Panc1 (cell line): Measurements from ENCODE around the gene VSIR. TPM values are rescaled to one million over a fixed set of nuclear protein-coding genes. Genes with fewer than 3 reads are reported as not detected.

Experiments
- ATAC-seq: fragments of 200-7000 bp; cut with Tn5 transposase; 2 replicates; pipeline ENCODE4 v1.9.1; 2020; ENCODE audit warnings: mild to moderate bottlenecking, moderate library complexity
- BruUV-seq: library from RNA; stranded (reverse); fragments of 400-500 nt; replicated peaks from 2 replicates; lab custom pipeline; 2021; lab: Mats Ljungman, UMichigan
- CTCF ChIA-PET: fragments of 300-600 bp; sonication (Branson Sonifier 250); formaldehyde crosslinking; loops from one replicate; lab custom pipeline; 2022; ENCODE audit warnings: antibody characterized with exemption; lab: Charles Lee
- POLR2A ChIA-PET: fragments of 300-600 bp; sonication (Branson Sonifier 250); formaldehyde crosslinking; loops from one replicate; lab custom pipeline; 2022; ENCODE audit warnings: antibody characterized with exemption; lab: Charles Lee
- DNase-seq: peaks from one replicate; pipeline ENCODE4 v3.0.0-alpha.2; 2010; ENCODE audit warnings: low read depth, low spot score
- H3K27ac ChIP-seq: 2 replicates; pipeline ENCODE4 v1.5.1; 2011; ENCODE audit warnings: mild to moderate bottlenecking, low read length, inconsistent platforms
- H3K27me3 ChIP-seq: fragments of 200-500 bp; sonication (Bioruptor generic); 2 replicates; pipeline ENCODE4 v1.6.0; 2014; ENCODE audit warnings: low read length, inconsistent platforms; ENCODE audit not compliant: control insufficient read depth, insufficient read depth
- H3K36me3 ChIP-seq: fragments of 200-500 bp; sonication (Bioruptor generic); 2 replicates; pipeline ENCODE4 v1.5.1; 2014; ENCODE audit warnings: inconsistent platforms, mild to moderate bottlenecking, low read length, moderate library complexity; ENCODE audit not compliant: control insufficient read depth, insufficient read depth
- H3K4me1 ChIP-seq: 2 replicates; pipeline ENCODE4 v1.5.1; 2011; ENCODE audit warnings: inconsistent platforms, mild to moderate bottlenecking, low read length, moderate library complexity; ENCODE audit not compliant: control insufficient read depth, insufficient read depth
- H3K4me3 ChIP-seq, 2 experiments: 2 replicates each; pipeline ENCODE4 v1.5.1; 2011 to 2012; ENCODE audit warnings: low read depth in 2 of 2, low read length in 2 of 2, mild to moderate bottlenecking in 2 of 2, inconsistent platforms in 1 of 2, moderate library complexity in 1 of 2
- H3K9me3 ChIP-seq: fragments of 200-500 bp; sonication (Bioruptor generic); 2 replicates; pipeline ENCODE4 v1.5.1; 2014; ENCODE audit warnings: low read depth, mild to moderate bottlenecking, inconsistent platforms, low read length, moderate library complexity; ENCODE audit not compliant: control insufficient read depth, insufficient read depth
- POLR2AphosphoS5 ChIP-seq: IDR thresholded peaks from 2 replicates; pipeline ENCODE4 v1.6.1; 2012; ENCODE audit warnings: mild to moderate bottlenecking, low read depth, low read length, moderate library complexity
- SIN3A ChIP-seq: IDR thresholded peaks from 2 replicates; pipeline ENCODE4 v1.6.1; 2012; ENCODE audit warnings: low read depth, mild to moderate bottlenecking, low read length, moderate library complexity, borderline replicate concordance; ENCODE audit not compliant: insufficient read depth
- TCF7L2 ChIP-seq: IDR thresholded peaks from 2 replicates; pipeline ENCODE4 v1.6.1; 2011; ENCODE audit warnings: mild to moderate bottlenecking, low read depth, low read length, inconsistent platforms
- in situ Hi-C: cut with HindIII; loops from 2 replicates; pipeline ENCODE4 v1.10.0; 2016; ENCODE audit warnings: low sequenced_read_pairs, low pct_unique_long_range_greater_than_20kb
- intact Hi-C: fragments of 100-400 bp; cut with micrococcal nuclease; formaldehyde crosslinking; loops from one replicate; pipeline ENCODE4 v1.10.0; 2022; ENCODE audit not compliant: unreplicated experiment
- total RNA-seq: library from RNA; stranded (reverse); gene quantifications from one replicate; pipeline ENCODE4 v1.2.1, GENCODE V29; 2021; ENCODE audit not compliant: unreplicated experiment
- TF ChIP-seq, protein P1 (sequence below), 2 experiments: IDR thresholded peaks; 2 replicates each; pipeline ENCODE4 v1.6.1; 2011 to 2012; ENCODE audit warnings: low read depth in 2 of 2, control low read depth in 1 of 2, low read length in 1 of 2, mild to moderate bottlenecking in 1 of 2, moderate library complexity in 1 of 2; ENCODE audit not compliant: insufficient read depth in 1 of 2
- TF ChIP-seq, protein P2 (sequence below): fragments of 450-650 bp; IDR thresholded peaks from 2 replicates; pipeline ENCODE4 v1.5.1; 2017; ENCODE audit warnings: mild to moderate bottlenecking

The VSIR gene
- total RNA-seq, 1 experiment from 2014 or later: 34.9 TPM

DNA sequence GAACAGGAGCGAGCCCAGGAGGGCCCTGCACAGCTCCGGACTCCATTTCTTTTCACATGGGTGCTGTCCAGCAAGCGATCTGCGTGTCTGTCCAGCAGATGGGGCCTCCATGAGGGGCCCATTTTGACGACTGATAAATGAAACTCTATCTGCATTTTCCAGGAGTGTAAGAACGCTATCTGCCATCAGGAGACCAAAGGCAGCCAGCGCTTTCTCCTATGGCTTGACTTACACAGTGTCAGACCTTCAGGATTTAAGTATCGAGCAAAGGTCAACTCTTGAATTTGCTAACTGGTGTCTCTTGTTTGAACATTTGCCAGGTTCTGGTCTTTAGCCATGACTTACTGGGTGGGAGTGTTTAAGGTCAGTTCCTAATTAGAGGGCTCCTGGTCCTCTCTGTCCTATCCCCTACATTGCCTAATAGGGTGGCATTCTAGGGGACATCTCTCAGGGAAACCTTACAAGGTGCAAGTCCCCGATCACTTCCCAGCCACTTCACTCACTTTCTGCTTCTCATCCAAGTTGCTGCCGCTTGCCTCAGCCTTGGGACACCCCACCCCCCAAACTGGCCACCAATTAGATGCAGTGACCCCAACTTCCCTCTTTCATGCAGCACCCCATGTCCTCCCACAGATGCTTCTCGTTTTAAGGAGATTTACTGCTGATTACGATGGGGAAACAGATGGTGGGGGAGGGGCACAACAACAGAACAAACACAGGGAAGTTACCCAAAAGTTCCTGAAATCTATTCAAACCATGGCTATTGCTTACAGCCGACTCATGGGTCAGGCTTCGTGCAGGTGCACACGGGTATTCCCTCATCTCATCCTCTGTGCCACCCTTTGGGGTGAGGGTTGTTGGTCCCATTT lies 20.0 kb downstream of the VSIR start:
- Histone ChIP-seq H3K27me3 (no peaks in the 10 kb centered on the region), H3K4me1 (0 out of 2 replicates have a peak, but pooled peaks cover 2% of the 10 kb centered on the region), H3K36me3 (no peaks in the 10 kb centered on the region), H3K27ac (no peak overlapping the region), H3K9me3 (no peaks in the 10 kb centered on the region), H3K4me3 (no peak overlapping the region)
- DNase-seq: no peak
- ChIA-PET CTCF (no interaction called here), POLR2A (no interaction called here)
- intact Hi-C loops: no loop called here
- BruUV-seq: no TSS peak
- TF ChIP-seq, protein P1, sequence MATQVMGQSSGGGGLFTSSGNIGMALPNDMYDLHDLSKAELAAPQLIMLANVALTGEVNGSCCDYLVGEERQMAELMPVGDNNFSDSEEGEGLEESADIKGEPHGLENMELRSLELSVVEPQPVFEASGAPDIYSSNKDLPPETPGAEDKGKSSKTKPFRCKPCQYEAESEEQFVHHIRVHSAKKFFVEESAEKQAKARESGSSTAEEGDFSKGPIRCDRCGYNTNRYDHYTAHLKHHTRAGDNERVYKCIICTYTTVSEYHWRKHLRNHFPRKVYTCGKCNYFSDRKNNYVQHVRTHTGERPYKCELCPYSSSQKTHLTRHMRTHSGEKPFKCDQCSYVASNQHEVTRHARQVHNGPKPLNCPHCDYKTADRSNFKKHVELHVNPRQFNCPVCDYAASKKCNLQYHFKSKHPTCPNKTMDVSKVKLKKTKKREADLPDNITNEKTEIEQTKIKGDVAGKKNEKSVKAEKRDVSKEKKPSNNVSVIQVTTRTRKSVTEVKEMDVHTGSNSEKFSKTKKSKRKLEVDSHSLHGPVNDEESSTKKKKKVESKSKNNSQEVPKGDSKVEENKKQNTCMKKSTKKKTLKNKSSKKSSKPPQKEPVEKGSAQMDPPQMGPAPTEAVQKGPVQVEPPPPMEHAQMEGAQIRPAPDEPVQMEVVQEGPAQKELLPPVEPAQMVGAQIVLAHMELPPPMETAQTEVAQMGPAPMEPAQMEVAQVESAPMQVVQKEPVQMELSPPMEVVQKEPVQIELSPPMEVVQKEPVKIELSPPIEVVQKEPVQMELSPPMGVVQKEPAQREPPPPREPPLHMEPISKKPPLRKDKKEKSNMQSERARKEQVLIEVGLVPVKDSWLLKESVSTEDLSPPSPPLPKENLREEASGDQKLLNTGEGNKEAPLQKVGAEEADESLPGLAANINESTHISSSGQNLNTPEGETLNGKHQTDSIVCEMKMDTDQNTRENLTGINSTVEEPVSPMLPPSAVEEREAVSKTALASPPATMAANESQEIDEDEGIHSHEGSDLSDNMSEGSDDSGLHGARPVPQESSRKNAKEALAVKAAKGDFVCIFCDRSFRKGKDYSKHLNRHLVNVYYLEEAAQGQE (IDR thresholded peaks at IDR 0.05; ENCODE audit: insufficient read depth in 1 of 2, low read depth in 2 of 2, low read length in 1 of 2): peak in 1 of 2 experiments; percentile 71; a peak in 2 of 4 replicates
- no peak for TF ChIP-seq POLR2AphosphoS5
- no peak for TF ChIP-seq TCF7L2
- TF ChIP-seq, protein P2, sequence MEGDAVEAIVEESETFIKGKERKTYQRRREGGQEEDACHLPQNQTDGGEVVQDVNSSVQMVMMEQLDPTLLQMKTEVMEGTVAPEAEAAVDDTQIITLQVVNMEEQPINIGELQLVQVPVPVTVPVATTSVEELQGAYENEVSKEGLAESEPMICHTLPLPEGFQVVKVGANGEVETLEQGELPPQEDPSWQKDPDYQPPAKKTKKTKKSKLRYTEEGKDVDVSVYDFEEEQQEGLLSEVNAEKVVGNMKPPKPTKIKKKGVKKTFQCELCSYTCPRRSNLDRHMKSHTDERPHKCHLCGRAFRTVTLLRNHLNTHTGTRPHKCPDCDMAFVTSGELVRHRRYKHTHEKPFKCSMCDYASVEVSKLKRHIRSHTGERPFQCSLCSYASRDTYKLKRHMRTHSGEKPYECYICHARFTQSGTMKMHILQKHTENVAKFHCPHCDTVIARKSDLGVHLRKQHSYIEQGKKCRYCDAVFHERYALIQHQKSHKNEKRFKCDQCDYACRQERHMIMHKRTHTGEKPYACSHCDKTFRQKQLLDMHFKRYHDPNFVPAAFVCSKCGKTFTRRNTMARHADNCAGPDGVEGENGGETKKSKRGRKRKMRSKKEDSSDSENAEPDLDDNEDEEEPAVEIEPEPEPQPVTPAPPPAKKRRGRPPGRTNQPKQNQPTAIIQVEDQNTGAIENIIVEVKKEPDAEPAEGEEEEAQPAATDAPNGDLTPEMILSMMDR: no peak
- no peak for TF ChIP-seq SIN3A
- in situ Hi-C loops: no loop called here
- ATAC-seq: no peak

DNA sequence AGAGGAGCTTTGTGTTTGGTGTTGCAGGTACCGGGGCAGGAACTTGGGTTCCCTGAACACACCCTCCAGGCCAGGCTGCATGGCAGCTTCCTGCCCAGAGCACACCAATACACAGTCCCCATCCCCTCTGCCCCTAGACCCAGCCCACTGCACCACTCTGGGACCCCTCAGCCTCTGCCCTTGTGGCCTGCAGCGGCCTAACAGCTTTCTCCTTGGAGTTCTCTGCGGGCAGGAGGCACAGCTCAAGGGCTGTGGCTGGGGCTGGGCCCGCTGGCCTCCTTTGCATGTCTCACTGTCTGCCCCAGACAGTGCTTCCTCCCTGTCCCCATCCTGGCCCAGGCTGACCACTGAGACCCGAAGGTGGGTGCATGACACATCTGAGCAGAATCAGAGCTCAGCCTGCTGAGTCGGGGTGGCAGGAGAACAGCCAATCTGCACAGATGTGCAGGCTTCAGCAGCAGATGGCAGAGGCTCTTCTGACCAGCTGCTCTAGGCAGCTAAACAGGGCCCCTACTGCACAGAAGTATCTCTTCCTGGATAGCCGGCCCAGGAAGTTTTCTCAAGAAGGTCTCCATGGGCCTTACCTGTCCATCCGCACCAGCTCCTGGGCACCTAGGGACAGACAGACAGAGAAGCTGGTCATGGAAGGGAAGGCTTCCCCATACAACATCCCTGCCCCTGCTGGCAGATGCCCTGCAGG lies 20.8 kb downstream of the VSIR start:
- no peaks in the 10 kb centered on the region for H3K9me3 ChIP-seq
- H3K27ac ChIP-seq: no peak overlapping the region
- H3K36me3 ChIP-seq: no peaks in the 10 kb centered on the region
- ATAC-seq (no peak), DNase-seq (no peak)
- H3K4me1 ChIP-seq: 0 out of 2 replicates have a peak, but pooled peaks cover 2% of the 10 kb centered on the region
- TF ChIP-seq SIN3A (no peak), POLR2AphosphoS5 (no peak), TCF7L2 (no peak)
- TF ChIP-seq, protein P1 (IDR thresholded peaks at IDR 0.05; ENCODE audit: insufficient read depth in 1 of 2, low read depth in 2 of 2, low read length in 1 of 2): no peak
- TF ChIP-seq, protein P2: no peak
- in situ Hi-C loops (no loop called here), intact Hi-C loops (no loop called here)
- no peak overlapping the region for H3K4me3 ChIP-seq
- BruUV-seq: no TSS peak
- CTCF ChIA-PET: interaction anchor here (0.7 kb wide), 1 partner anchor 33 kb away, joined by 3 read pairs; the partner anchor contains the start of gene C10orf105
- H3K27me3 ChIP-seq: no peaks in the 10 kb centered on the region
- POLR2A ChIA-PET: no interaction called here
